ENCODE data around the gene PRCC.

PRCC gene

DNA sequence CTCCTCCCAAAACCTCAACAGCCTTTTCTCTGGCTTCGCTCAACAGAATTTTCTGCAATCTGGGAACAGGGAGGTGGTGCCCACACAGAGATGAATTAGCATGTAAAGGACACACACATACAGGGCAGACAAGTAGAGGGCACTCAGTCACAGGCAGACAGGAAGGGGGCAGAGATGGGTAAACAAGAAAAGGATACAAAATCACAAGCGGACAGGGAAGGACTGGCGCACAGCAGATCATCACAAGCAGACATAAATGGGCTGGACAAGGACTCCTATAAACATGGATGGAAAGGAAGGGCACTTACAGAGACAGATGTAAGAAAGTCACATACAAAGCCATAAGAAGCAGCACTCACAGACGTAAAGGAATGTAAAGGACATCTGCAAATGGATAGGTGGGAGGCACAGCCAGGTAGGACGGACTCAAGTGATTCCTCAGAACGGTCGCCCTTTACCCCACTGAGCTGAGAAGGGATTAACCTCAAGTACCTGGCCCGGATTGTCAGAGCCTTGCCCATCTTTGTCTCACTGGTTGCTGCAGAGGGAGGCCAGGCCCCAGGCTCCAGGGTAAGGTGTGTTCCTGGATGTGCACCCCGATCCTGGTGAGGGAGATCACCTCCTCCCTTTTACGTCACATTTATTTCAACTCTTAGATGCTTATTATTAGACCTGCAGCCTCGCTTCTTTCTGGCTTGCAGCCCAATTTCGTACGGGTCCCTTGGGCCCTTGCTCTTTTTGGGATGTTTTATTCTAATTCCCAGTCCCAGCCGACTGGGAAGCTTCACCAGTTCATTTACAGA lies 836 bp upstream of the PRCC start:
- DNase-seq, result no peak

DNA sequence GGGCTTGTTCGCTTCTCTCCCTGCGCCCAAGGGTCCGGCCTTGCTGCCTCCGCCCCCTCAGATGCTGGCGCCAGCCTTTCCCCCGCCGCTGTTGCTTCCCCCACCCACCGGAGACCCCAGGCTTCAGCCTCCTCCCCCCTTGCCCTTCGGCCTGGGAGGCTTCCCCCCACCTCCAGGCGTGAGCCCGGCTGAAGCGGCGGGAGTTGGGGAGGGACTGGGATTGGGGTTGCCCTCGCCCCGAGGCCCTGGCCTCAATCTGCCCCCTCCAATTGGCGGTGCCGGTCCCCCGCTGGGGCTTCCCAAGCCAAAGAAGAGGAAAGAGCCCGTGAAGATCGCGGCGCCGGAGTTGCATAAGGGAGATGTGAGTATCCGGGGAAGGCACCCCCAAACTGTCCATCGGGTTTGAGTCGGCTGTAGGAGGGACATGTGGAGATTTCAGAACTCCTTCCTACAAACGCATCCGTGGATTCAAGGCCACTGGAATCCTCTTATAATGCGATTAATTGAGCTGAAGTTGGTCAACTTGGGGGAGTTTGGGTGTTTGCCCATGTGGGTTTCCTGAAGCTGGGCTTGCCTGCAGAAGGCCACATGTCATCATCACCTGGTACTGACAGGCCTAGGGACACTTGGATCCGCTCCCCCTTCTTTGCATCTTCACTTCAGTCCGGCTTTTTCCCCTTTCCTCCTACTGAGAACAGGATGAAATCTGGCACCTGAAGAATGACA lies 707 bp downstream of the PRCC start:
- DNase-seq, result no peak

DNA sequence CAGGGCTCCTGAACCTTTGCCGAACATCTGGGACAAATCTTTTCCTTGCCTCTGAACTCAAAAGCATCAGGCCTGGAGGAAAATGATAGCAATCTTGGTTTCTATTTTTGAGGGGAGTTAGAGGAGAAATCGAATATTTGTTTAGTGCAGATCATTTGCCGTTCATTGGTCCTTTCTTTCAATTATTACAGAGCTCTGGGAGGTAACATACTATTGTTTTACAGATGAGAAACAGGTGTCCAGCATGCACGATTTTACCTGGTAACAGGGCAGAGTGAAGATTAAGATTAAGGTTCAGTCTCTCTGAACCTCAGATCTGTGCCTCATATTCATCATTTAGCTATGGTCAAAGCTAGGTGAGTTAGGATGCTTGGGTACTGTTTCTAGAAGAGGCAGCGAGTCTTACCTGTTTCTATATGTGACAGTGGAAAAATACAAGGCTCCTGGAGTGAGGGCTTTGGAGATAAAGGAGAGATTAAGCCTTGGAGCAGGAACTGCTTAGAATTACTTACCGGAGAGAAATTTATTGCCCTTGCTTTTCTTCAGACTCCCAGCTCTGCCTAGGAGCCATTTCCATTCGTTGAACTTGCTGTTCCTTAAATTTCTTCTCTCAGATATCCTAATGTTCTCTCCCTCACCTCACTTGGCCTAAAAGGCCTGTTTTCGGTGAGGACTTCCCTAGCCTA lies 1.4 kb downstream of the PRCC start:
- no peak for DNase-seq

GRCh38 chr1:156772222-156772621 lies 4.9 kb downstream of the PRCC start:
- no peak for DNase-seq

- no peak for DNase-seq
Measured at GRCh38 chr1:156772728-156773497, 5.6 kb downstream of the PRCC start.

DNA sequence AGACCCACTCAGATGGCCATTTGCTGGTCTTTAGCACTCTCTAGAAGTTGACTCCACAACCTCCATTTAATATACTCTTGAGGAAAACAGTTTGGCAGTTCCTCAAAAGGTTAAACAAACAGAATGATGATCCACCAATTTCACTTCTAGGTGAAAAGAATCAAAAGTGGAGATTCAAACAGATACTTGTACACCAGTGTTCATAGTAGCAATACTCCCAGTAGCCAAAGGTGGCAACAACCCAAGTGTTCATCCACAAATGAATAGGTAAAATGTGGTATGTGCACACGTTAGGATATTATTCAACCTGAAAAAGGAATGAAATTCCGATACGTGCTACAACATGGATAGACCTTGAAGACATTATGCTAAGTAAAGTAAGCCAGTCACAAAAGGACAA lies 6.3 kb downstream of the PRCC start:
- no peak for DNase-seq

DNA sequence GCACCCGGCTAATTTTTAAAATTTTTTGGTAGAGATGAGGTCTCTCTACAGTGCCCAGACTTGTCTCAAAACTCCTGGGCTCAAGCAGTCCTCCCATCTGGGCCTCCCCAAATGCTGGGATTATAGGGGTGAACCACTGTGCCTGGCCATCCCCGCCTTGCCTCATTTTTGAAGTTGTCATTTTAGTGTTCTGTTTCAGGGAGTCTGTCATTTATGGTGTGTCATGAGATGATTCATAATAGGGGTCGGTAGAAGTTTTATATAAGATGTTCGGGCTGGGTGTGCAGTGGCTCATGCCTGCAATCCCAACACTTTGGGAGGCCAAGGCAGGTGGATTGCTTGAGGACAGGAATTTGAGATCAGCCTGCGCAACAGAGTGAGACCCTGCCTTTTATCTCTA lies 8.5 kb downstream of the PRCC start:
- DNase-seq, result no peak

DNA sequence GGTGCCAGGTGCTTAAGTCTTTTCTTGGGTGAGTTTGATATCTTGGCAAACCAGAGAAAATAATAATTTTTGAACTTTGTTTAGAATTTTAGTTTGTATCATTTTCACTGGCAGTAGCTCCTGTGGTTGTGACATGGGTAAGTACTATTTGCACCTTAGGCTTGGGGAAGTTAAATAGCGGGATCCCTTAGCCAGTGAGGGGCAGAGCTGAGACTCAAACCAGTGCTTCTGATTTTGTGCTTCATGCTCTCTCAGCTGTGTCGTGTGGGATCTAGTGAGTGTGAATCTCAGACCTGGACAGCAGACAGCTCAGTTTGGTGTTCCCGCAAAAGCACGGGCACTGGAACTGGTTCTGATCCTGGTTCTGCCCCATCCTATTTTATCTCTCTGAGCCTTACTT lies 9.6 kb downstream of the PRCC start:
- no peak for DNase-seq

DNA sequence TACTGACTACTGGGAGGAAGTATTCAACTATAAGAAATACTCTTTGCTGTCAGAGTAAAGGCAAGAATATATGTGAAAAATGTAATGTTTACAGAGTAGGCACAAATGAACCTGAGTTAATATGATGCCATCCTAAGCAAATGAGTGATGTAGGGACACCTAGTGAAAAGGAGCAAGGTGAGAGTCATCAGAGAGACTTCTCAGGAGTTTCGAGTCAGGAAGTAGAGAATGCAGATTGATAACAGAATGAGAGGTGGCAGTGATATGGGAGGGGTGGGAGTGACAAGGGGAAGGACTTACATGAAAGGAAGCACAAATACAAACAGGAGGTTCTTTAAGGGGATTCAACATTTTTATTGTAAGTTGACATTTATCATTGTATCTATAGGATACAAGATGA lies 10.2 kb downstream of the PRCC start:
- DNase-seq, result no peak

GRCh38 chr1:156781585-156782186 lies 14.4 kb downstream of the PRCC start:
- no peak for DNase-seq

DNA sequence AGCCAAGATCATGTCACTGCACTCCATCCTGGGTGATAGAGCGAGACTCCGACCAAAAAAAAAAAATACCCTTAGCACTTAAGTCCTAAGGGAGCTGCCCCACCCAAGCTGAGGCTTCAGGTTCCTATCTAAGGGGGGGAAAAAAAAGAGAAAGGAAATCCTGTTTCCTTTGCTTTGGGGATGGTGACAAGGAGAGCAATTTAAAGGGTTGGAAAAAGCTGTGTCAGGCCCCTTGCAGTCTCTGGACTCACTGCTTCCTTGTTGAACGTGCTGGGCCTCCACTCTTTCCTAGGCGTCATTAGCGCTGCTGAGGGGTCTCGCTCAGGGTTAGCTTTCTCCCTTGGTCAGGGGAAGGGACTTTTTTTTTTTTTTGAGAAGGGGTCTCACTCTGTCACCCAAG lies 18.1 kb downstream of the PRCC start:
- DNase-seq, result no peak

GRCh38 chr1:156786640-156787039 lies 19.3 kb downstream of the PRCC start:
- no peak for DNase-seq

DNA sequence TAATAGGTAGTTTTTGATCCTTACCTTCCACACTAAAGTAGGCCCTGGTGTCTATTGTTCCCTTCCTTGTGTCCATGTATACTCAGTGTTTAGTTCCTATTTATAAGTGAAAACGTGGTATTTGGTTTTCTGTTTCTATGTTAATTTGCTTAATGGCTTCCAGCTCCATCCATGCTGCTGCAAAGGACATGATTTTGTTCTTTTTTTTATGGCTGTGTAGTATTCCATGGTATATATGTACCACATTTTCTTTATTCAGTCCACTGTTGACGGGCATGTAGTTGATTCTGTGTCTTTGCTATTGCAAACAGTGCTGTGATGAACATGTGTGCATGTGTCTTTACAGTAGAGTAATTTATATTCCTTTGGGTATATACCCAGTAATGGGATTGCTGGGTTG lies 20.8 kb downstream of the PRCC start:
- DNase-seq, result no peak

DNA sequence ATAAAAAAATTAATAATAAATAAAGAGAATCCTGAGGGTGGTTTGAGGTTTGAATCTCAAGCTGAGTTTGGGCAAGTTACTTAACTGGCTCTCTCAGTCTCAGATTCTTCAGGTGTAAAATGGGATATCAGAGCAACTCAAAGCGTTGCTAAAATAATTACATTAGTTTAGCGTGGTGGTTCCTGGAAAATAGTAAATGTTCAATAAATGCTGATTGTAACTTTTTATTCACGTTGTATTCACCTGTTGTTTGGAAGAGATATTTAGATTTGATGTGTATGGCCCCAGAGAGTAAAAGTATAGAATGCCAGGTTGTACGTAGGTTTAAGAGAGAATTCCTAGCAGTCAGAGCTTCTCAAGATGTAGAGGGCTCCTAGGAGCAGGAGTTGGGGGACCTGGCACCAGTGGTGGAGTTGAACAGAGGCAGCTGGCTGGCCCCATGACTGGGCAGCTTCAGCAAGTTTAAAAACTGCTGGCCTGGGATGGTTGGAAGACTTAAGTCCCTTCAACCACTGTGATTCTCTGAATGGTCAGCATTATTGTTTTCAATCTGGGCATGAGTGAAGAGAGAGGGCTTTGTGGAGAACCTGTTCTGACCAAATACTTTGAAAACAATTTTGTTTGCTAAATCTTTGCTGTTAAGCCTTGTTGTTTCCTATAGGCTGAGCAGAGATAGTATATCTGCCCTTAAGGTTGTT lies 22.4 kb downstream of the PRCC start:
- no peak for DNase-seq

DNA sequence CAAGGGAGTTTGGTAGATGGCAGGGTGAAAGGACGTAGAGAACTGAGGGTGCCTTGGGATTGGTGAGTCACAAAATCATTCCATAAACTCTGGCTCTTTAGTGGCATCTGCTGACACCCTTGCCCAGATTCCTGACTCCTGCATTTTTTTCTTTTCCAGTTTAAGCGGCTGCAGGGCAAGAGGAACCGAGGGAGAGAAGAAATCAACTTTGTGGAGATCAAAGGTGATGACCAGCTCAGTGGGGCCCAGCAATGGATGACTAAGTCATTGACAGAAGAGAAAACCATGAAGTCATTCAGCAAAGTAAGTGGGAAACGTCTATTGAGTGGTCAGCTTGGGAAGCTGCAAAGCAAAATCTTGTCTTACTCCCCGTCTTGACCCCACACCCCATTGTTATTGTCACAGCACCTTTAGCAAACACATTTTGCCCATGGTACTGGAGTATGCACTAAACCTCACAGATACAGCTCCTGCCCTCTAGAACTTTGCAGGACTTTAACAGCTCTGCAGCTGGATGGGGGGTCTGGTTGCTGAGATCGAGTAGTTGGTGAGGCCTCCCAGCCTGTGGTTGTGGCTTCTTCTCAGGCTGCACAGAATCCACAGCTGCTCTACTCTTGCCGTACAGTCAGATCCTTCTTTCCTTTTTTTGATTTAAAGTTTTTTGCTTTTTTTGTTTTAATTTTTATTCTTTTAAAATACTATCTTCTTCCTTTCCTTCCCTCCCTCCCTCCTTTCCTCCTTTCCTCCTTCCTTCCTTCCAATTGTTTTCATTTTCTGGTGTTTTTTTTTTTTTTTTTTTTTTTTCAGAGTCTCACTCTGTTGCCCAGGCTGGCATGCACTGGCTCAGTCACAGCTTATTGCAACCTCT lies 27.4 kb downstream of the PRCC start:
- DNase-seq, result no peak

GRCh38 chr1:156795374-156795733 lies 28.0 kb downstream of the PRCC start:
- DNase-seq, result no peak

GRCh38 chr1:156795787-156796186 lies 28.5 kb downstream of the PRCC start:
- no peak for DNase-seq

GRCh38 chr1:156796340-156797097 lies 29.2 kb downstream of the PRCC start:
- no peak for DNase-seq

- peak; percentile 59 for DNase-seq
Measured at GRCh38 chr1:156797212-156797871, 30.0 kb downstream of the PRCC start.

Data from DMS 273 treated with DMSO at 0.1 percent for 48 hours (cell line).